GM12865 (cell line): Measurements from ENCODE around the gene TSHZ2.

Source experiments
- DNase-seq: peaks from one replicate; pipeline ENCODE4 v3.0.0; 2010; ENCODE audit warnings: low read depth
- H3K4me3 ChIP-seq: 2 replicates; pipeline ENCODE4 v1.5.1; 2011; ENCODE audit warnings: mild to moderate bottlenecking, low read depth, low read length, control low read depth
- CTCF ChIP-seq: IDR thresholded peaks from 2 replicates; pipeline ENCODE4 v1.5.1; 2011; ENCODE audit warnings: low read length, control low read depth, low read depth, inconsistent platforms; ENCODE audit not compliant: insufficient read depth; ENCODE audit errors: missing control alignments

Gene TSHZ2

DNA sequence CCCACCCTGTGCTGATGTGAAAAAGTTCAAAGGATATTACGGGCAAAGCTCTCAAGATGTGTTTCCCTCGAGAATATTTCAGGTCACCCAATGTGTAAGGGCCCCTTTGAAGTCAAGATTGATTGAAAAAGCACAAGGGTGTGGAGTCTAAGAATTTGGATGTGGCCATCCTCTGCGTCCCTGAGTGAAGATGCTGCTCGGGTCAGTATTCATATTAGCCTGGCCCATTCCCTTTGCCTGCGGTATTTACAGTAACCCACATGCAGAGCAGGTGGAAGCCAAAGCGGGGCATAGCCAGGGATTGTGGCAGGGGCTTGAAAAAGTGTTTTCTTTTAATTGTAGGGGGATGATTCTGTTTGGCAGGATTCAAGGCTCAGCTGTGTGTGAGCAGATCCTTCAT is 211.0 kb downstream of the TSHZ2 start:
- TF ChIP-seq CTCF, result no peak
- no peak for DNase-seq

DNA sequence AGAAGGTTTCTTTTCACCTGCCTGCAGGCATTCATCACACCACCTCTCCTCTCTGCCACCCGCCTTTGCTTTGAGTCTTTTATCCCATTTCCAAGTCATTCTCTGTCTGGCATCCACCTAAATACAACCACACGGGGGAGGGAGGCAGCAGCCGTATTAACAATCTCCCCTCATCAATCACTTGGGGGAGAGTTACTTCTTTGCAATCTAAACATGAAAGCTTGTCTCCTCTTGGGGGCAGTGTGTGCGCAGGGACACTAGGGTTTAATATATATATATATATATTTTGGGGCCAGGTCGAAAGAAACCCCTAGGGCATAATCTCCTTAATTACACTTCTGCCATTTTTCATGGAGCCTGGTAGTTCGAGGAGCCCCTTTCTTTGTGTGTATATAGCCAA is 214.5 kb downstream of the TSHZ2 start:
- TF ChIP-seq CTCF, result no peak
- DNase-seq, result no peak

More for the DNA sequence above, 211.0 kb downstream of the TSHZ2 start:
- H3K4me3 ChIP-seq, result no peak overlapping the region

DNA sequence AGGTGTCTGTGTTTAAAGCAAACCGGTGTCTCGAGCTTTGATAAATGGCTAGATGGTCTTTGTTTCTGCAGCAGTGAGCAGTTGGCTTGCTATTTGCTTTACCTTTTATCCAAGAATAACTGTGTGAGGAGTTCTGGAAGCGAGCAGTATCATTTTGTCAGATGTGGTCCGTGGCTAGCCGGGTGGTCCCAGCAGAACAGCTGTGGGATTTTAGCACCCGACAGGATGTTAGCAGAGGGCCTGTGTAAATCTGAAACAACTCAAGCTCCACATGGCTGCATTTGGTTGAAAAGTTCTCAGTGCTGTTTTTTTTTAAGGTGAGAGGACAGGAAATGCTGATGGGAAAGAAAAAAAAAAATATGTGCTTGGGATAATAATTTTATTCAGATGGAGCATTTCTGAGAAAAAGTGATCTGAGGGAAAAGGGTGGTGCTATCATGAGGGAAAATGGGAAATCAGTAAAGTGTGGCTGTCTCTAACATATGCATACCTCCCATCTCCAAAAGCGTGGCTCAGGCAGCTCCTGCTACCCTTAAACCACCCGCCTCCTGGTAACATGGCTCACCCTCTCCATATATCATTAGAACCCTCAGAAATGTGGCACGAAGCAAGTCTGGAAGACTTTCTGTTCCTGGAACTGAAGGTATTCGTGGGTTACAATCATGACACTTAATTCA is 215.4 kb downstream of the TSHZ2 start:
- no peak overlapping the region for H3K4me3 ChIP-seq
- peak; percentile 61 for DNase-seq
- no peak for TF ChIP-seq CTCF

More for the DNA sequence above, 214.5 kb downstream of the TSHZ2 start:
- no peak overlapping the region for H3K4me3 ChIP-seq

DNA sequence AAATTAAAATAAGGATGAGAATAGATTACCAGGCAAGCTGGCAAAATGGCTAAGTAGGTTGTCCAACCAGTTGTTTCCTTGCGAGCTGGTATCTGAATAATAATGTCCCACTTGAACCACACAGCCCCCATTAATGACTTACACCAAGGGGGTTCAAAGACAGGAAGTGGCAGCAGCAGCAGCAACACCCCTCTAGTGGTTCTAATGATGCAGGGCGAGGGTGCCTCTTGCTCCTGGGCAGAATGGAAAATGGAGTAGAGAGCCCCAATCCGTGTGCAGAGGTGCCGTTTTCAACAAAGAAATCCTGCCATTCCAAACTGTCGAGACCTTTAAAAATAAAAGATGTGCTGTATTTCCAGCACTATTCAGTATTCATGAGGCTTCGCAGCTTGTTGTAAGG is 218.1 kb downstream of the TSHZ2 start:
- TF ChIP-seq CTCF, result no peak
- no peak for DNase-seq
- H3K4me3 ChIP-seq, result no peak overlapping the region

DNA sequence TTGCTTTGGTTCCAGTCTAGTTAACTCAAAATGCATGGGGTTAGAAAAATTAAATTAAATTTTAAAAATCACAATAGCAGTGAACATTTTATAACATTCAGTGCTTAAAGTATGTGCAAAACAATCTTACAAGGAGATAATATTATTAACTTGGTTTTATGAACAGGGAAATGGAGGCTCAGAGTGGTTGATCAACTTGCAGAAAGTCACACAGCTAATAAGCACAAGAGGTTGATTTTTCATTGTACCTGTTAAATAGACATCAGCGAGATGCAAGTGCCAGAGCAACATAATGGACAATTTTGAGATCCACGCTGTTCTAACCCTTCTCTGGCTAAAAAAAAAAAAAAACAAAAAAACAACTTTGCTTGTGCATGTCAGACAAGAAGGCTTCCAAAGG is 219.8 kb downstream of the TSHZ2 start:
- no peak for DNase-seq
- TF ChIP-seq CTCF, result no peak

GRCh38 chr20:53194306-53195290 is 222.4 kb downstream of the TSHZ2 start:
- no peak for TF ChIP-seq CTCF
- no peak overlapping the region for H3K4me3 ChIP-seq
- DNase-seq, result no peak

More for the DNA sequence above, 219.8 kb downstream of the TSHZ2 start:
- no peak overlapping the region for H3K4me3 ChIP-seq
